GM23338 (cell line): ENCODE measurements around the gene RNF168. TPM values are rescaled to one million over a fixed set of nuclear protein-coding genes. Genes with fewer than 3 reads are reported as not detected.

ENCODE experiments used
- ATAC-seq: fragments of 200-7000 bp; cut with Tn5 transposase; 3 replicates; pipeline ENCODE4 v1.9.1; 2020
- DNase-seq: peaks from one replicate; pipeline ENCODE4 v3.0.0-alpha.2; 2015; ENCODE audit warnings: low spot score
- H2AFZ ChIP-seq: fragments of 200-600 bp; sonication (generic); 2 replicates; pipeline ENCODE4 v1.8.0; 2016; ENCODE audit warnings: antibody characterized with exemption, mild to moderate bottlenecking, moderate library complexity
- H3F3A ChIP-seq: fragments of 200-600 bp; sonication (generic); replicated peaks from 2 replicates; pipeline ENCODE4 v1.8.0; 2017; ENCODE audit warnings: antibody characterized with exemption, mixed run types, low read depth
- H3K27ac ChIP-seq: fragments of 200-600 bp; sonication (generic); 2 replicates; pipeline ENCODE4 v1.6.1; 2016; ENCODE audit warnings: low read depth
- H3K27me3 ChIP-seq: fragments of 200-600 bp; sonication (generic); 2 replicates; pipeline ENCODE4 v1.8.0; 2016; ENCODE audit warnings: mild to moderate bottlenecking, mixed run types, moderate library complexity; ENCODE audit not compliant: insufficient read depth
- H3K36me3 ChIP-seq: fragments of 200-600 bp; sonication (generic); 2 replicates; pipeline ENCODE4 v1.8.0; 2016; ENCODE audit warnings: mild to moderate bottlenecking; ENCODE audit not compliant: insufficient read depth
- H3K4me1 ChIP-seq: fragments of 200-600 bp; sonication (generic); 2 replicates; pipeline ENCODE4 v1.8.0; 2016; ENCODE audit warnings: mild to moderate bottlenecking, moderate library complexity; ENCODE audit not compliant: insufficient read depth
- H3K4me2 ChIP-seq: fragments of 200-600 bp; sonication (generic); 2 replicates; pipeline ENCODE4 v1.7.1; 2017; ENCODE audit warnings: mixed run types
- H3K4me3 ChIP-seq: fragments of 200-600 bp; sonication (generic); 2 replicates; pipeline ENCODE4 v1.6.1; 2016; ENCODE audit warnings: mixed run types
- H3K79me2 ChIP-seq: fragments of 200-600 bp; sonication (generic); replicated peaks from 2 replicates; pipeline ENCODE4 v1.8.0; 2017; ENCODE audit warnings: mild to moderate bottlenecking; ENCODE audit not compliant: insufficient read depth
- H3K9me2 ChIP-seq: fragments of 200-600 bp; sonication (generic); 2 replicates; pipeline ENCODE4 v1.8.0; 2017; ENCODE audit not compliant: insufficient read depth
- H4K20me1 ChIP-seq: fragments of 200-600 bp; sonication (generic); replicated peaks from 2 replicates; pipeline ENCODE4 v1.8.0; 2017; ENCODE audit warnings: mild to moderate bottlenecking; ENCODE audit not compliant: insufficient read depth
- H3K27ac Mint-ChIP-seq: 2 replicates; pipeline ENCODE4 v1.8.0; 2020; ENCODE audit warnings: inconsistent platforms, mild to moderate bottlenecking, moderate library complexity, mixed read lengths
- H3K27me3 Mint-ChIP-seq: 3 replicates; pipeline ENCODE4 v1.8.0; 2022; ENCODE audit warnings: low read depth, mild to moderate bottlenecking, moderate library complexity, mixed read lengths, inconsistent platforms; ENCODE audit not compliant: insufficient read depth, poor library complexity
- H3K36me3 Mint-ChIP-seq: 3 replicates; pipeline ENCODE4 v1.8.0; 2021; ENCODE audit warnings: low read depth, mild to moderate bottlenecking, inconsistent platforms, moderate library complexity, mixed read lengths
- H3K4me1 Mint-ChIP-seq: 3 replicates; pipeline ENCODE4 v1.8.0; 2020; ENCODE audit warnings: mild to moderate bottlenecking, inconsistent platforms, mixed read lengths
- H3K4me3 Mint-ChIP-seq: 3 replicates; pipeline ENCODE4 v1.8.0; 2021; ENCODE audit warnings: moderate library complexity, mild to moderate bottlenecking, inconsistent platforms, mixed read lengths
- H3K9me3 Mint-ChIP-seq: 3 replicates; pipeline ENCODE4 v1.8.0; 2020; ENCODE audit warnings: moderate library complexity, mild to moderate bottlenecking, inconsistent platforms, mixed read lengths
- CREB1 ChIP-seq: fragments of 250-450 bp; sonication (Bioruptor Pico); IDR thresholded peaks from 2 replicates; pipeline ENCODE4 v1.5.0; 2020; ENCODE audit warnings: low read depth, mild to moderate bottlenecking, moderate library complexity
- EZH2 ChIP-seq: fragments of 200-600 bp; sonication (generic); IDR thresholded peaks from one replicate; pipeline ENCODE4 v1.8.0; 2017; ENCODE audit warnings: antibody characterized with exemption, mild to moderate bottlenecking, low read depth; ENCODE audit not compliant: unreplicated experiment
- EZH2phosphoT487 ChIP-seq: fragments of 200-600 bp; sonication (generic); IDR thresholded peaks from one replicate; pipeline ENCODE4 v1.8.1; 2018; ENCODE audit warnings: antibody characterized with exemption; ENCODE audit not compliant: unreplicated experiment
- JUNB ChIP-seq: IDR thresholded peaks from one replicate; pipeline ENCODE4 v1.6.1; 2016; ENCODE audit warnings: antibody characterized with exemption; ENCODE audit not compliant: unreplicated experiment
- NANOG ChIP-seq: IDR thresholded peaks from 2 replicates; pipeline ENCODE4 v1.6.1; 2016; ENCODE audit warnings: antibody characterized with exemption, borderline replicate concordance
- POLR2AphosphoS5 ChIP-seq: IDR thresholded peaks from 2 replicates; pipeline ENCODE4 v1.6.1; 2016; ENCODE audit warnings: antibody characterized with exemption, low read depth
- REST ChIP-seq: IDR thresholded peaks from one replicate; pipeline ENCODE4 v1.6.1; 2018; ENCODE audit warnings: antibody characterized with exemption; ENCODE audit not compliant: unreplicated experiment
- STAT1 ChIP-seq: IDR thresholded peaks from one replicate; pipeline ENCODE4 v1.6.1; 2016; ENCODE audit warnings: antibody characterized with exemption; ENCODE audit not compliant: unreplicated experiment
- ZNF114 ChIP-seq: fragments of 250-450 bp; sonication (Bioruptor Pico); IDR thresholded peaks from 2 replicates; pipeline ENCODE4 v1.5.0; 2020; ENCODE audit warnings: mild to moderate bottlenecking, moderate library complexity
- ZNF331 ChIP-seq: fragments of 250-450 bp; sonication (Bioruptor Pico); IDR thresholded peaks from 2 replicates; pipeline ENCODE4 v1.5.0; 2020; ENCODE audit warnings: low read depth, mild to moderate bottlenecking, moderate library complexity
- polyA plus RNA-seq: library from polyadenylated mRNA; unstranded; fragments of >200 nt; fragmentation: Nextera tagmentation; extraction: Ambion mirVana; gene quantifications from 2 replicates; pipeline ENCODE4 v1.2.1, GENCODE V29; 2016
- total RNA-seq: library from RNA; depleted of rRNA; stranded (reverse); fragments of >200 nt; shearing (Covaris generic); gene quantifications from 2 replicates; pipeline ENCODE4 v1.2.3, GENCODE V29; 2014
- TF ChIP-seq, protein P1 (sequence below), 2 experiments: fragments of 200-600 bp in 1 of 2; sonication (generic) in 1 of 2; conservative IDR thresholded peaks; 2 replicates each; pipeline versions ENCODE4 v1.5.1 to v1.6.1; 2016 to 2017; ENCODE audit warnings: antibody characterized with exemption in 2 of 2, low read depth in 2 of 2, mild to moderate bottlenecking in 2 of 2, moderate library complexity in 1 of 2
- TF ChIP-seq, protein P2 (sequence below): IDR thresholded peaks from 2 replicates; pipeline ENCODE4 v1.6.1; 2016; ENCODE audit warnings: antibody characterized with exemption

Gene RNF168
- total and polyA plus RNA-seq, 2 experiments from 2014 or later: 33.0 to 53.0 TPM

- H3K9me3 Mint-ChIP-seq: peaks cover 67% of the 10 kb centered on the region
- ATAC-seq (peak; percentile 90), DNase-seq (peak; percentile 95)
- H4K20me1 ChIP-seq: no peaks in the 10 kb centered on the region
- H3K27me3 ChIP-seq: no peaks in the 10 kb centered on the region; the same call in 1 of the 2 replicates
- no peaks in the 10 kb centered on the region for H3F3A ChIP-seq
- no peaks in the 10 kb centered on the region for H3K9me2 ChIP-seq
- no peak overlapping the region for H3K4me2 ChIP-seq
- 0 out of 2 replicates have a peak, but pooled peaks cover 9% of the 10 kb centered on the region for H3K36me3 ChIP-seq
- no peaks in the 10 kb centered on the region for H3K79me2 ChIP-seq
- H2AFZ ChIP-seq: no peak overlapping the region
- H3K4me3 ChIP-seq: no peak overlapping the region
- H3K4me1 Mint-ChIP-seq: peaks cover 2% of the 10 kb centered on the region; the same call in 2 of the 3 replicates
- H3K27ac ChIP-seq: no peak overlapping the region
- no peaks in the 10 kb centered on the region; the same call in 1 of the 2 replicates for H3K4me1 ChIP-seq
- peaks cover 49% of the 10 kb centered on the region for H3K36me3 Mint-ChIP-seq
- peaks cover 9% of the 10 kb centered on the region for H3K27me3 Mint-ChIP-seq
- no peak overlapping the region for H3K4me3 Mint-ChIP-seq
- no peak overlapping the region for H3K27ac Mint-ChIP-seq
- no peak for TF ChIP-seq ZNF114 (CRISPR knock-in tag)
- TF ChIP-seq POLR2AphosphoS5: no peak
- TF ChIP-seq, protein P1, sequence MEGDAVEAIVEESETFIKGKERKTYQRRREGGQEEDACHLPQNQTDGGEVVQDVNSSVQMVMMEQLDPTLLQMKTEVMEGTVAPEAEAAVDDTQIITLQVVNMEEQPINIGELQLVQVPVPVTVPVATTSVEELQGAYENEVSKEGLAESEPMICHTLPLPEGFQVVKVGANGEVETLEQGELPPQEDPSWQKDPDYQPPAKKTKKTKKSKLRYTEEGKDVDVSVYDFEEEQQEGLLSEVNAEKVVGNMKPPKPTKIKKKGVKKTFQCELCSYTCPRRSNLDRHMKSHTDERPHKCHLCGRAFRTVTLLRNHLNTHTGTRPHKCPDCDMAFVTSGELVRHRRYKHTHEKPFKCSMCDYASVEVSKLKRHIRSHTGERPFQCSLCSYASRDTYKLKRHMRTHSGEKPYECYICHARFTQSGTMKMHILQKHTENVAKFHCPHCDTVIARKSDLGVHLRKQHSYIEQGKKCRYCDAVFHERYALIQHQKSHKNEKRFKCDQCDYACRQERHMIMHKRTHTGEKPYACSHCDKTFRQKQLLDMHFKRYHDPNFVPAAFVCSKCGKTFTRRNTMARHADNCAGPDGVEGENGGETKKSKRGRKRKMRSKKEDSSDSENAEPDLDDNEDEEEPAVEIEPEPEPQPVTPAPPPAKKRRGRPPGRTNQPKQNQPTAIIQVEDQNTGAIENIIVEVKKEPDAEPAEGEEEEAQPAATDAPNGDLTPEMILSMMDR (conservative IDR thresholded peaks at IDR 0.05; ENCODE audit: low read depth in 2 of 2): peak; percentile 74 to 84
- peak; percentile 53 for TF ChIP-seq CREB1 (CRISPR knock-in tag)
These were observed 15.6 kb upstream of the RNF168 start for GRCh38 chr3:196518966-196519717.

DNA sequence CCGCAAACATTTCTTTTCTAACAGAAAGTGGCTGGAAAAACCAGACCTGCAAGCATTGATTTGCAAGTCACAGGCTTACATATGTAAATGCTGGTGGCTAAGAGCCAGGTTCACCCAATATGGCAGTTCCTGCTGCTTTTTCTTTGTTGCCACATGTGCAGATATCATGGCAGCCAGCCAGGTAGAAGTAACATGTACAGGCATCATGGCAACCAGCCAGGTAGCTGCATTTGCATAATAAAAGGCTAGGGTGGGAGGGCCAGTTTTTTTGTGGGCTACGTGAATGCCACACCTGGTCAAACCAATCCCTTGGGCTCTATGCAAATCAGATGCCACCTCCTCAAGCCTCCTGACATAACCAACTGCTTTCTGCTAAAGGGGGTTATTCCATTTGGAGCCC, 14.4 kb upstream of the RNF168 start:
- Histone ChIP-seq H2AFZ (no peak overlapping the region), H3K4me3 (no peak overlapping the region), H3F3A (no peaks in the 10 kb centered on the region), H3K79me2 (no peaks in the 10 kb centered on the region), H3K9me2 (no peaks in the 10 kb centered on the region), H3K27me3 (no peaks in the 10 kb centered on the region; the same call in 1 of the 2 replicates), H3K27ac (no peak overlapping the region), H3K4me1 (no peaks in the 10 kb centered on the region; the same call in 1 of the 2 replicates), H3K36me3 (0 out of 2 replicates have a peak, but pooled peaks cover 9% of the 10 kb centered on the region), H3K4me2 (no peak overlapping the region), H4K20me1 (no peaks in the 10 kb centered on the region)
- DNase-seq (peak; percentile 17), ATAC-seq (no peak)
- Mint-ChIP-seq H3K4me3 (no peak overlapping the region), H3K9me3 (peaks cover 67% of the 10 kb centered on the region), H3K36me3 (peaks cover 49% of the 10 kb centered on the region), H3K27ac (no peak overlapping the region), H3K27me3 (peaks cover 9% of the 10 kb centered on the region), H3K4me1 (peaks cover 2% of the 10 kb centered on the region; the same call in 2 of the 3 replicates)
- TF ChIP-seq POLR2AphosphoS5 (no peak), REST (no peak), STAT1 (no peak), CREB1 (CRISPR knock-in tag) (no peak), NANOG (no peak), ZNF114 (CRISPR knock-in tag) (no peak), EZH2 (no peak), ZNF331 (CRISPR knock-in tag) (no peak), EZH2phosphoT487 (no peak), JUNB (no peak)
- TF ChIP-seq, protein P2, sequence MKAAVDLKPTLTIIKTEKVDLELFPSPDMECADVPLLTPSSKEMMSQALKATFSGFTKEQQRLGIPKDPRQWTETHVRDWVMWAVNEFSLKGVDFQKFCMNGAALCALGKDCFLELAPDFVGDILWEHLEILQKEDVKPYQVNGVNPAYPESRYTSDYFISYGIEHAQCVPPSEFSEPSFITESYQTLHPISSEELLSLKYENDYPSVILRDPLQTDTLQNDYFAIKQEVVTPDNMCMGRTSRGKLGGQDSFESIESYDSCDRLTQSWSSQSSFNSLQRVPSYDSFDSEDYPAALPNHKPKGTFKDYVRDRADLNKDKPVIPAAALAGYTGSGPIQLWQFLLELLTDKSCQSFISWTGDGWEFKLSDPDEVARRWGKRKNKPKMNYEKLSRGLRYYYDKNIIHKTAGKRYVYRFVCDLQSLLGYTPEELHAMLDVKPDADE: no peak
- TF ChIP-seq, protein P1 (conservative IDR thresholded peaks at IDR 0.05; ENCODE audit: low read depth in 2 of 2): no peak
